CD4-positive, alpha-beta T cell treated with Interleukin-15 for 4 hours (primary cell): ENCODE results near the gene AGBL2.
"Not testable (repeated sequence)": the region's sequence is repeated elsewhere in the genome, so short reads cannot be mapped to it uniquely, and the experiment has no call there.

Source experiments
- DNase-seq: peaks from one replicate; pipeline ENCODE4 v3.0.0-alpha.2; 2020; ENCODE audit warnings: low spot score

The AGBL2 gene

DNA sequence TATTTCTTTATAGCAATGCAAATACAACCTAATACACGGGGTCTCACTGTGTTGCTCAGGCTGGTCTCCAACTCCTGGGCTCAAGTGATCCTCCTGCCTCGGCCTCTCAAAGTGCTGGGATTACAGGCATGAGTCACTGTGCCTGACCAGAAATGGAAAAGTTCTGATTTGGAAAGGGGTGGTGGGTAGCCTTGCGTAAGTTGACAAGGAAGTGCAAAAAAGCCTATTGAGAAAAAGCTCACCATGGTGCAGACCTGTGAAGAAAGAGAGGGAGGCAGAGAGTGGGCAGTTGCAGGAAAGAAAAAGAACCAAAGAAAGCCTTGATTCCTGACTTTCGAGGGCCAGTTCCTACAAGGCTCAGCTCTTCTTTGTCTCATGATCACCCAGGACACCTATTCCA, 27.1 kb downstream of the AGBL2 start:
- no peak for DNase-seq

DNA sequence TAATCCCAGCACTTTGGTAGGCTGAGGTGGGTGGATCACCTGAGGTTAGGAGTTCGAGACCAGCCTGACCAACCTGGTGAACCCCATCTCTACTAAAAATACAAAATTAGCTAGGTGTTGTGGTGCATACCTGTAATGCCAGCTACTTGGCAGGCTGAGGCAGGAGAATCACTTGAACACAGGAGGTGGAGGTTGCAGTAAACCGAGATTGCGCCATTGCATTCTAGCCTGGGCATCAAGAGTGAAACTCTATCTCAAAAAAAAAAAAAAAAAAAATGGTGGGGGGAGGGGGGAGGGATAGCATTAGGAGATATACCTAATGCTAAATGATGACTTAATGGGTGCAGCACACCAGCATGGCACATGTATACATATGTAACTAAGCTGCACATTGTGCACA, 28.5 kb downstream of the AGBL2 start:
- DNase-seq = not testable (repeated sequence)

DNA sequence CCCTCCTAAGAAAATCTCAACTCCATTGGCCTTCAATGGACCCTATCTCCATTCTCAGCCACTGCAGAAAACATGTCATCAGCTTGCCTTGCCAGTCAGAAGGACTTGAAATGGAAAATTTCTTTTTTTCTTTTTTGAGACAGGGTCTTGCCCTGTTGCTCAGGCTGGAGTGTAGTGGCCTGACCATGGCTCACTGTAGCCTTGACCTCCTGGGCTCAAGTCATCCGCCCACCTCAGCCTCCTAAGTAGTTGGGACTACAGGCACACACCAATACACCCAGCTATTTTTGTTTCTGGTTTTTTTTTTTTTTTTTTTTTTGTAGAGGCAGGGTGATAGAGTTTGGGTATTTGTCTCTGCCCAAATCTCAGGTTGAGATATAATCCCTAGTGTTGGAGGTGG, 29.0 kb downstream of the AGBL2 start:
- no peak for DNase-seq

DNA sequence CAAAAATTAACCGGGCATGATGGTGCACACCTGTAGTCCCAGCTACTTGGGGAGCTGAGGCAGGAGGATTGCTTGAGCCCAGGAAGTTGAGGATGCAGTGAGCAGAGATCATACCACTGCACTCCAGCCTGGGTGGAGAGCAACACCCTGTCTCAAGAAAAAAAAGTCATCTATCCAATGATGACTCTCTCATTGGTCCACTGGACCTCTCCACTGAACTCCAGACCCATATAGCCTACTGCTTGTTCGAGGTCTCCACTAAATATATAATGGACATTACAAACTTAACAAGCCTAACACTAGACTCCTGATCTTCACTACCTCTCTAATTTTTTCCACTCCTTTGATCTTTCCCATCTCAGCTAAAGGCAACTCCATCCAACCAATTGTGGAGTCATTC, 39.3 kb downstream of the AGBL2 start:
- no peak for DNase-seq

DNA sequence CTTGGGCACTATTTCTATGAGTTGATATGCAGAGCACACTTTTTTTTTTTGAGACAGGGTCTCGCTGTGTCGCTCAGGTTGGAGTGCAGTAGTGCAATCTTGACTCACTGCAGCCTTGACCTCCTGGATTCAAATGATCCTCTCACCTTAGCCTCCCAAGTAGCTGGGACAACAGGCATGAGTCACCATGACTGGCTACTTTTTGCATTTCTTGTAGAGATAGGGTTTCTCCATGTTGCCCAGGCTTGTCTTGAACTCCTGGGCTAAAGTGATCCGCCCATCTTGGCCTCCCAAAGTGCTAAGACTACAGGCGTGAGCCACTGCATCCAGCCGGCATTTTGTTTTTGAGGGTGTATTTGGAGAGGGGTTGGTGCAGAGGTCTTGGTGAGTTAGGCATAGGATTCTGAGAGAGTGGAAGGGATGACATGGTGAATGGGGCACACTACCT, 42.9 kb downstream of the AGBL2 start:
- DNase-seq = no peak

DNA sequence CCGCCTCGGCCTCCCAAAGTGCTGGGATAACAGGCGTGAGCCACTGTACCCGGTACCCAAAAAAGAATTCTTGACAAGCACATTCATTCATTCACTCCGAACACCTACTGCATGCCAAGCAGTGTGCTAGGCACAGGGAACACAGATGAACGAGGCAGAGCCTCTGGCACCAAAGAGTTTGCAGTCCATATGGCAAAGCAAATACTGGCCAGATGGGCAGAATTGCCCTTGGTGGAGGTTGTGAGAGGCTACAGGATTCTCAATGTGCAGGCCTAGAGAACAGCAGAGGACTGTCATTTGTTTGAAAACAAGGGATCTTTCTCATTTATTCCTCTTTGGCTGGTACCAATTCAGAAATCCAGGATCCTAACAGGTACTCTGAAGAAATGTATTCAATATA, 45.3 kb downstream of the AGBL2 start:
- no peak for DNase-seq

DNA sequence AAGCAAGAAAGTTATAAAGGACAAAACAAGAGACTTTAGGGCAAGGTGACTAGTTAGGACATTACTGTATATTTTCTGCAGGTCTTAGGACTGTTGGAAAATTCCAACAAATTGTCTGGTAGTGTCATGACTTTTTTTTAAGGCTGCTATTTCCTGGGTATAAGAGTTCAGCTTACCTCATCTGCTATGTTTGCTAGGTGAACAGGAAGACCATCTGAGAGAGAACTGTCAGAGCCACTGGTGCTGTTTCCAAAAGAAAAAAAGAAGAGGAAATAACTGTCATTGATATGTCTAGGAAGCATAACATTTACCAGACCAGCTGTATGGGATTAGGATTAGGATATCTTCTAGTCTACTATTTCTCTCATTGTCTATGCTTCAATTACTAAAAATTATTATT, 46.5 kb downstream of the AGBL2 start:
- no peak for DNase-seq

DNA sequence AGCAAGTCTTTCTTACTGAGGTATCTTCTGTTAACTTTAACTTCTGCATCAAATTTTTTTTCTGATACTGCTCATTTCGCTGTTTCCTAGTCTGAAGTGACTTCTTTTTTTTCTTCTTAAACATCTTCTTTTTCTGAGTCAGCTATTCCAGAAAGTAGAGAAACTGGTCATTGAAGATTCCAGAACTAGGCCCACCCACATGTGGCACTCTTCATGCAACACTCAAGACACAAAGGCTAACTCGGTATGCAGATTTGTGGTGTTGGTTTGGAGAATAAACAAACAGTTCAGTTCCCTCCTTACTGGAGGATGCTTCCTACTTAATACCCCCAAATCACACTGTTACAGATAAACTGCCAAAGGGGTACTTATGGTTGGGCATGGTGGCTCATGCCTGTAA, 47.6 kb downstream of the AGBL2 start:
- no peak for DNase-seq

DNA sequence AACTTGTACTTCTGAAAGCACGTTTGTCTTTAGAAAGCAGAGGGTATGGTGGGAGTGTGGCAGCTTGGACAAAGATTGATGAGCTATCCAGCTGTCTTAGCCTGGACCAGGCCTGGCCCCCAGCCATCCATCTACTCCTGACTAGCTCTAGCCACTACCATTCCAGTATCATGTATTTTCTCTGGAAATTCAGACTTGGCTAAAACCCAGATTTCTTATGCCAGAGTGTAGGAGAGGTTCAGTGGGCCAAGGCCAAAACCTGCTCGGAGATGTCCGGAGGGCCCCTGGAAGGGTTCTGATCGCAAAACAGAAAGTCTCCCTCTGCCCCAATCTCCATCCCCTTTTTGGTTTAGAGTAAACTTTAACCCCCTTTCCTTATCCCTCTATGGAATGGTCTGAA, 48.0 kb downstream of the AGBL2 start:
- DNase-seq = no peak

DNA sequence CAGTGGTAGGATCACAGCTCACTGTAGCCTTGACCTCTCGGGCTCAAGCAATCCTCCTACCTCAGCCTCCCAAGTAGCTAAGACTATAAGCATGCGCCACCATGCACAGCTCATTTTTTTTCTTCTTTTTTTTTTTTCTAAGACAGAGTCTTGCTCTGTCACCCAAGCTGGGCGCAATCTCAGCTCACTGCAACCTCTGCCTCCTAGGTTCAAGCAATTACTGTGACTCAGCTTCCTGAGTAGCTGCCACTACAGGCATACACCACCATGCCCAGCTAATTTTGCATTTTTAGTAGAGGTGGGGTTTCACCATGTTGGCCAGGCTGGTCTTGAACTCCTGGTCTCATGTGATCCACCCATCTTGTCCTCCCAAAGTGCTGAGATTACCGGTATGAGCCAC, 50.2 kb downstream of the AGBL2 start:
- not testable (repeated sequence) for DNase-seq

DNA sequence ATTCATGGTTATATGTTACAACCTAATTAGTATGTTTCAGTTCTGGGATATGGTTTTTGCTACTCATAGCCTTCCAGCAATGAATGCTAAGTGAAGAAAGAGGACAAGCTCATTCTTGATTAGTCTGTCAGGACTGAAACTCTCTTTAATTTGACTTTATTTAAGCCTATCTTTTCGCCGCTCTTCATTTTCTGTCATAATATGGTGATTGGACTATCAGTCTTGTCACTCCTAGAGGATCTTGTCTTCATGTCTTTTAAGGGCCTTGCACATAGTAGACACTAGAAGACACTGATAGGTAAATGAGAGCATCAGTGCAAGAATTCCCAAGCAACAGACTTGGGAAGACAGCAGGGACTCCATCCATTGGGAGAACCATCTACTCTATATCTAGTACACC, 53.9 kb downstream of the AGBL2 start:
- DNase-seq = no peak

DNA sequence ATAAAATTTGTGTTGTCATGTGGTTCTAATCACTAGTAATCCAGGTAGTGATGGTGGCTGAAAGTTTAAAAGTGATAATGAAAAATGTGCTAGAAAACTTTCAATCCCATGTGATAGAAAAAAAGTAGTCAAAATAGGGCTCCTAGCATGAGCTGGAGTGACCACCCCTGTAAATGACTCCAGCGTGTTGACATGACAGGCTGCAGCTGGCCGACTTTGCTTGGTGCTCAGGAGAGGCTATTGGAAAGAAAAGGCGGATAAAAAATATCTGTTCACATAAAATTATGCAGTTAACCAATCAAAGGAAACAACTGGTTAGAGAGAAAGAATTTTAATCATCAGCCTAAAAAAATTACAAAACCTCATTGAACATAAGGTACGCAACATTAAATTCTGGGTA, 55.9 kb downstream of the AGBL2 start:
- no peak for DNase-seq

DNA sequence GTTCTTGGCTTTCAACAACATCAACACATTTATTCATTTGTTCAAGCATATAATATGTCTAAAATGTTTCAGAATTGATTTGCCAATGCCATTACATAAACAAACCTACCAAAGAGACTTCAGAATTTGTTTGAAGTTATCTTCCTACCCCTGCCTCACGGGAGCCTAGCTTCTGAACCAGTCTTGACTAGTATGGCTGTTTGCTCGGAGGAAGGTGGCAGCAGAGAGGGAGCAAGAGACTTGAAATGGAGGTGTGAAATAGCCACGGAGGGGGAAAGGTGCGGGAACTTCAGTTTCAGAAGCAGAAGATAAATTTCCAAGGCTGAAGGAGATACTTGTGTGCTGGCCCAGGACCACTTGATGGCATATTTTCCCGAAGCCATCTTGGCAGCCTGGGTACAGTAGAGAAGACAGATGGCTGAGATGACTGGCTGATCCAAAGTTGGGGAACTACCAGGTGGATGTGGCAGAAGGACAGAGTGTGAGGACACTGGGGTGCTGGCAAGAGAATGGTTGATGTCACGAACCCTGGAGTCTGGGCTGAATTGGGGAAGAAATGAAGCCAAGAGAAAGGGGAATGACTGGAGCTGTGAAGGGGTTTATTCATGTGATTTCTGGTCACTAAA, 58.8 kb downstream of the AGBL2 start:
- DNase-seq = no peak

DNA sequence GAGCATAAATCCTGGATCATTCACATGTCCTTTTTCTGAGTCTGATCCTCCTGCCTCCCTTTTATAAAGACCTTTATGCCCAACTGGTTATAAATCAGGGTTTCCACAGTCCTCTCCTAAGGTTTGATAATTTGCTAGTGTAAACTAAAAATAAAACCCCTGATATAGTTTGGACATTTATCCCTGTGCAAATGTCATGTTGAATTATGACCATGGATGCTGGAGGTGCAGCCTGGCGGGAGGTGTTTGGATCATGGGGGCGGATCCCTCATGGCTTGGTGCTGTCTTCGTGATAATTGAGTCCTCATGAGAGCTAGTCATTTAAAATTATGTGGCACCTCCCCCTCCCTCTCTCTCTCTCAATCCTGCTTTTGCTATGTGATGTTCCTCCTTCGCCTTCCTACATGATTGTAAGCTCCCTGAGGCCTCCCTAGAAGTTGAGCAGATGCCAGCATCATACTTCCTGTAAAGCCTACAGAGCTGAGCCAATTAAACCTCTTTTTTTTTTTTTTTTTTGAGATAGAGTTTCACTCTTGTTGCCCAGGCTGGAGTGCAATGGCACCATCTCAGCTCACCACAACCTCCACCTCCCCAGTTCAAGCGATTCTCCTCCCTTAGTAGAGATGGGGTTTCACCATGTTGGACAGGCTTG, 63.2 kb downstream of the AGBL2 start:
- DNase-seq = no peak

DNA sequence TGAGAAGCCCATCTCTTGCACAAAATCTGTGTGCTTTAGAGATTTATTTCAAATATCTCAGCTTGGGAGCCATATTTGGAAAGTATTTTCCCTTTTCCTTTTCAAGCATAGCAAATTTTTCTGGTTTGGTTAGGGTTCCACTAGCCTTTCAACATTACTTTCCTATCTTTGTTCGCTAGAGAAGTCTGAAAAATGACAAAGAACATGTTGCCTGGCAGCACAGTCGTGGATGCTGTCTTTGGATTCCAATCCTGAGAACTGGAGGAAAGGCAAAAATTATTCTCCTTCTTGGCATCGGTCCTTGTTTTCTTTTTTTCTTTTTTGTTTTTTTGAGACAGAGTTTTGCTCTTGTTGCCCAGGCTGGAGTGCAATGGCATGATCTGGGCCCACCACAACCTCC, 65.9 kb downstream of the AGBL2 start:
- DNase-seq = no peak

DNA sequence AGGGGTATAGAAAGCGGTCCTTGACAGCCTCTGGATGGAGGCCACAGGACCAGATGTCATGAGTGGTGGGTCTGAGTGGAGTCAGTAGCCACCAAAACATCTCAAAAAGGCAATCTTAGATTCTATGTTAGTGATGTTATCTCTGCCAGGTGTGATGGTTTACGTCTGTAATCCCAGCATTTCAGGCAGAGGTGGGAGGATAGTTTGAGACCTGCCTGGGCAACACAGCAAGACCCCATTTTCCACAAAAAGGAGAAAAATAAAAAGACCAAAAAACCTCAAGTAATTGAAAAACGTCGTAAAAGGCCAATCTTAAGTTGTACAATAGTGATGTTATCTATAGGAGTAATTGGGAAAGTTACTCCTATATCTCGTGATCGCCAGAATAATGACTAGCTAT, 69.2 kb downstream of the AGBL2 start:
- DNase-seq = no peak

DNA sequence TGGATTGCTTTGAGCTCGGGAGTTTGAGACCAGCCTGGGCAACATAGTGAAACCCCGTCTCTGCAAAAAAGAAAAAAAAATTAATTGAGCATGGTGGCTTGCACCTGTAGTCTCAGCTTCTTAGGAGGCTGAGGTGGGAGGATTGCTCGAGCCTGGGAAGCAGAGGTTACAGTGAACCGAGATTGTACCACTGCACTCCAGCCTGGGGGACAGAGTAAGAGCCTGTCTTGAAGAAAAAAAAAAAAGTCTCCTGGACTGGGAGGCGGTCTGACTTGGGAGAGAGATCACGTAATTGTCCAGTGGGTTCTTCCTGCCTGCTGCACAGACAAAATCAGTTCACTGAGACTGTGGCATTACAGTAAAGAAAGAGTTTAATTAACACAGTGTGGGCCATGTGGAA, 69.7 kb downstream of the AGBL2 start:
- DNase-seq = no peak

DNA sequence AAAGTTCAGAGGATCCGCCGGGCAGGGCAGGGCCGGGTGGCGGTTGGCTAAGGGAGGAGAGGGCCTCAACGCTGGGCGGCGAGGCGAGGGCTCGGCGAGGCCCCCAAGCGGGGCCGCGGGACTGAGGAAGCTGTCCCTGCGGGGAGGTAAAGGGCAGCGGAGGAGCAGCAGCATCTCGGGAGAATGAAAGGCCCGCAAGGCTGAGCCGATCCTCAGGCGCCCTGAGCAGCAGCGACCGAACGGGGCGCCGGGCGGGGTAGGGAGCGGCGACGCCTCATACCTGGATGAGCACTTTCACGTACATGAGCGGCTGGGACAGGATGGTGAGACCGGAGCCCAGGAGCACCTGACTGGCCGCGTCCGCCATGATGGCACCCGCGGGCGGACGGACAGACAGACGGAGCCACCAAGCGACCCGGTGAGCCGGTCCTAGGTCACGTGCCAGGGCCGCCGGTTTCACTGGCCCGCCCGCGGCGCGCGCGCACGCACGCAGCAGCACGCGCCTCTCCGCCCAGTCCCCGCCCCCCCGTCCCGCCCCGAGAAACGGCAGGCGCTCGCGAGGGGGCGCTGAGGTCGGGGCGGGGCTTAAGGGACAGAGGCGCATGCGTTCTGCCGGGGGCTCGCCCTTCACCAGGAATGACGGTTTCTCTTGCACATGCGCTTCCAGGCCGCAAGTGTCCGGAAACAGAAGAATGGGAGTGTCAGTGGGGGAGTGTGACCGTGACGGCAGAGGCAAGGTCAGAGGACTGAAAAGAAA, 72.9 kb downstream of the AGBL2 start, which contains the start of gene MTCH2:
TSS of gene MTCH2 (minus strand) at position 461 of the 757 bp plus-strand sequence. CDS start at position 367, 94 bp downstream.
- DNase-seq = peak; percentile 96

DNA sequence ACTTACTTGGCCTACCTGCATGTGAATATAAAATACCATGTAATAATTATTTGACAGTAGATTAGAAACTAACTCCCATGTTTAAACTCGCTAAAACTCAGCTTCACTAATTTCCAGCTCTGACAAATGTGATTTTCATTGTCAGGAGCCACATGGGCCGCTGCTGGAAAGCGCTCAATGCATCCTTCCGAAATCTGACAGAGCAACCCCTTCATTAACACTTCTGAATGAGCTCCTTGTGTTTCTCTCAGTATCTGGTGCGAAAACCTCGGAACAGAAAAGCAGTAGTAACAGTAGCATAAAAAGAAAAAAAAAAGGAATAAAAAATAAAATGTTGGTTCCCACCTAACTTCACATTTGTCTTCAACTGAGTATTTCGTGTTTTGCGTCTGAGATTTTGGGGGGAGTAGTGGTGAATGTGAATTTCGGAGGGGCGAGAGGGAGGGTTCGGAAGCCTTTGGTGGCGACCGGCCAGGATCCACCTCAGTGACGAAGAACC, 73.5 kb downstream of the AGBL2 start:
- DNase-seq = no peak

DNA sequence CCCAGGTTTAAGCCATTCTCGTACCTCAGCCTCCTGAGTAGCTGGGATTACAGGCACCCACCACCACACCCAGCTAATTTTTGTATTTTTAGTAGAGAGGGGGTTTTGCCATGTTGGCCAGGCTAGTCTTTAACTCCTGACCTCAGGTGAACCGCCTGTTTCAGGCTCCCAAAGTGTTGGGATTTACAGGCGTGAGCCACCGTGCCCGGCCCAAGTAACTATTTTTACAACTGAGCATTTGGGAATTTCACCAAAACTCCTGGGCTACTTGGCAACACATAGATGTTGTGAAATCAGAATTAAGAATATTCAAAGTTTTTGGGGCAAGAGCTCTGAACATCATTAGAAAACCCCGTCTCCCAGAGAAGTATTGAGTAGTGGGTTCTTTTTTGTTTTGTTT, 74.7 kb downstream of the AGBL2 start:
- not testable (repeated sequence) for DNase-seq

DNA sequence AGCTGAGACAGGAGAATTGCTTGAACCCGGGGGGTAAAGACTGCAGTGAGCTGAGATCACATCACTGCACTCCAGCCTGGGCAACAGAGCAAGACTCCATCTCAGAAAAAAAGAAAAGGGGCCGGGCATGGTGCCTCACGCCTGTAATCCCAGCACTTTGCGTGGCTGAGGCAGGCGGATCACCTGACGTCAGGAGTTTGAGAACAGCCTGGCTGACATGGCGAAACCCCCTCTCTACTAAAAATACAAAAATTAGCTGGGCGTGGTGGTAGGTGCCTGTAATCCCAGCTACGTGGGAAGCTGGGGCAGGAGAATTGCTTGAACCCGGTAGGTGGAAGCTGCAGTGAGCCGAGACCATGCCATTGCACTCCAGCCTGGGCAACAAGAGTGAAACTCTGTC, 78.8 kb downstream of the AGBL2 start:
- not testable (repeated sequence) for DNase-seq

DNA sequence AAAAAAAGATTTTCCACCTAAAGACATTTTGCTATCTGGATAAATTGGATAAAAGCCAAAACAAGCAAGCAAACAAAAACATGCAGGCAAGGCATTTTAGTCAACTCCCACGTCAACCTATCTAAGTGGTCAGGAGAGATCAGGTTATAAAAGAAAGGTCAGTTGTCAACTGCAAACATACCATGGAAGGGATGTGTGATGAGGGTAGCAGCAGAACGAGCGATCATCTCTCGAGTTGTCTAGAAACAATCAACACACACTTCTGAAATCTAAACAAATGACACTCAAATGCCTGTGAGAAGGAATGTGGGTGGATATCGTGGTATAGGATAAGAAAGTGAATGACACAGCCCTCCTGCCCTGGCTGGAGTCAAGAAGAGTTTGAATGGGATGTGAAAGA, 83.7 kb downstream of the AGBL2 start:
- DNase-seq = no peak

DNA sequence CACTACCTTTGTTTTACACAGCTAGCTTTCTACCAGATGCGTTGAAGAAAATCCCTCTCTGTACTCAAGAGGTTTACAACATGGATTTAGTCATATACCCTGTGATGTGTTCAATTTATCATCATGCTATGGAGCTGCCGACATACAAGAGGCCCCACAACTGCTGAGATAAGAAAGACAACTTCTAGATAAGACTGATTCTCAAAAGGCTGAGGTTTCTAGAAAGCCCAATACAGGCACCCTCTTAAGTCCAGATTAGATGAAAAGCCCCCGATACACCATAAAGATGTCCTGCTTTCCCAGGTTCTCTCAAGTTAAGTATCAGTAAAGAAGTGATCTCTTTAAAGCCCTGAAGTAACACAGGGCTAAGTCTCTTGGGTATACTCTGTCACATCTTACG, 87.1 kb downstream of the AGBL2 start:
- no peak for DNase-seq
